Breast epithelium (tissue), 4 donors: ENCODE measurements around the gene POU2F3. TPM values are rescaled to one million over a fixed set of nuclear protein-coding genes. Genes with fewer than 3 reads are reported as not detected.
A peak's percentile ranks its signal among the peaks of the same experiment; 100 is the strongest.
"Not testable (repeated sequence)": the region's sequence is repeated elsewhere in the genome, so short reads cannot be mapped to it uniquely, and the experiment has no call there.

ENCODE experiments used
- DNase-seq, 2 donors: peaks; one replicate each; pipeline ENCODE4 v3.0.0-alpha.2; 2019; ENCODE audit warnings: low spot score in 2 of 2
- H3K27ac ChIP-seq, 2 donors: fragments of 200-600 bp; sonication (generic) in 1 of 2; one replicate each; pipeline ENCODE4 v1.5.1; 2016 to 2019; ENCODE audit warnings: mild to moderate bottlenecking in 1 of 2
- H3K27me3 ChIP-seq, 2 donors: fragments of 200-600 bp; sonication (generic) in 1 of 2; one replicate each; pipeline versions ENCODE4 v1.5.1 to v1.6.0; 2017 to 2019; ENCODE audit warnings: control low read depth in 1 of 2, mild to moderate bottlenecking in 1 of 2
- H3K36me3 ChIP-seq: fragments of 200-600 bp; one replicate; pipeline ENCODE4 v1.5.1; 2019
- H3K4me1 ChIP-seq, 2 donors: fragments of 200-600 bp; sonication (generic); one replicate each; pipeline ENCODE4 v1.5.1; 2016 to 2019; ENCODE audit warnings: control low read depth in 1 of 2
- H3K4me3 ChIP-seq, 3 donors: fragments of 200-600 bp; sonication (generic); 1 replicate in 2 of 3; 2 replicates in 1 of 3; pipeline ENCODE4 v1.5.1; 2016 to 2019; ENCODE audit warnings: mild to moderate bottlenecking in 3 of 3, moderate library complexity in 2 of 3
- H3K9me3 ChIP-seq, 2 donors: fragments of 200-600 bp; sonication (generic) in 1 of 2; one replicate each; pipeline ENCODE4 v1.5.1; 2016 to 2019; ENCODE audit warnings: control low read depth in 1 of 2
- CTCF ChIP-seq, 3 donors: fragments of 450-650 bp; IDR thresholded peaks; one replicate each; pipeline ENCODE4 v1.5.1; 2016 to 2017; ENCODE audit warnings: antibody characterized with exemption in 3 of 3, mild to moderate bottlenecking in 3 of 3, moderate library complexity in 3 of 3
- POLR2A ChIP-seq: fragments of 450-650 bp; IDR thresholded peaks from one replicate; pipeline ENCODE4 v1.6.1; 2016; ENCODE audit warnings: antibody characterized with exemption, mild to moderate bottlenecking, moderate library complexity
- POLR2AphosphoS5 ChIP-seq, 3 donors: sonication (generic); formaldehyde crosslinking; IDR thresholded peaks; one replicate each; pipeline ENCODE4 v1.6.1; 2017; ENCODE audit warnings: antibody characterized with exemption in 3 of 3
- intact Hi-C: fragments of 100-400 bp; cut with DNase I; formaldehyde crosslinking; loops from one replicate; pipeline ENCODE4 v1.15.1; 2023; ENCODE audit warnings: low total_unique reads
- total RNA-seq, 3 donors: library from RNA; depleted of rRNA; stranded (reverse); fragments of >200 nt; gene quantifications; one replicate each; pipeline ENCODE4 v1.1.0, GENCODE V29; 2016

The POU2F3 gene
- total RNA-seq, 3 donors from 2014 or later: 3.9 to 7.0 TPM; not detected in 1

- H3K9me3 ChIP-seq: no peaks in the 10 kb centered on the region
- peaks cover 0 to 13% of the 10 kb centered on the region in 2 donors for H3K27me3 ChIP-seq
- no peaks in the 10 kb centered on the region for H3K36me3 ChIP-seq
- intact Hi-C loops: no loop called here
- no peak overlapping the region for H3K4me3 ChIP-seq
- no peak overlapping the region for H3K27ac ChIP-seq
- DNase-seq: no peak
- TF ChIP-seq POLR2AphosphoS5 (IDR thresholded peaks at IDR 0.05) (no peak), POLR2A (no peak), CTCF (IDR thresholded peaks at IDR 0.05) (no peak)
- peaks cover 0 to 16% of the 10 kb centered on the region in 2 donors for H3K4me1 ChIP-seq
Measured at GRCh38 chr11:120244476-120245365, 4.8 kb downstream of the POU2F3 start.

GRCh38 chr11:120245434-120245833 is 5.5 kb downstream of the POU2F3 start:
- TF ChIP-seq POLR2A (no peak), POLR2AphosphoS5 (IDR thresholded peaks at IDR 0.05) (no peak)
- Histone ChIP-seq H3K4me3 (no peak overlapping the region), H3K27me3 (peaks cover 0 to 6% of the 10 kb centered on the region in 2 donors), H3K9me3 (no peaks in the 10 kb centered on the region), H3K36me3 (no peaks in the 10 kb centered on the region), H3K27ac (no peak overlapping the region), H3K4me1 (peaks cover 0 to 14% of the 10 kb centered on the region in 2 donors)
- intact Hi-C loops: no loop called here
- no peak for DNase-seq

GRCh38 chr11:120248551-120249278 is 8.8 kb downstream of the POU2F3 start:
- Histone ChIP-seq H3K4me3 (no peak overlapping the region), H3K36me3 (no peaks in the 10 kb centered on the region), H3K27me3 (no peaks in the 10 kb centered on the region), H3K9me3 (no peaks in the 10 kb centered on the region), H3K27ac (peak overlapping the region in 1 of 2 donors; percentile 23), H3K4me1 (no peaks in the 10 kb centered on the region)
- no peak for DNase-seq
- intact Hi-C loops: no loop called here
- TF ChIP-seq POLR2A (no peak), POLR2AphosphoS5 (IDR thresholded peaks at IDR 0.05) (no peak), CTCF (IDR thresholded peaks at IDR 0.05) (no peak)

- no peaks in the 10 kb centered on the region for H3K27me3 ChIP-seq
- H3K9me3 ChIP-seq: no peaks in the 10 kb centered on the region
- H3K36me3 ChIP-seq: no peaks in the 10 kb centered on the region
- DNase-seq: no peak
- no peak overlapping the region for H3K4me3 ChIP-seq
- peak overlapping the region in 1 of 2 donors; percentile 23 for H3K27ac ChIP-seq
- intact Hi-C loops: loop anchor here (2.0 kb wide), 1 partner anchor 47 kb away; no protein-coding TSS in a partner anchor
- no peak for TF ChIP-seq CTCF (IDR thresholded peaks at IDR 0.05)
- no peak for TF ChIP-seq POLR2A
- TF ChIP-seq POLR2AphosphoS5 (IDR thresholded peaks at IDR 0.05): no peak
- H3K4me1 ChIP-seq: no peaks in the 10 kb centered on the region
Measured at GRCh38 chr11:120249279-120250262, 9.6 kb downstream of the POU2F3 start.

GRCh38 chr11:120253377-120253776 is 13.4 kb downstream of the POU2F3 start:
- H3K36me3 ChIP-seq, H3K4me3 ChIP-seq, H3K27ac ChIP-seq, H3K9me3 ChIP-seq, H3K4me1 ChIP-seq, intact Hi-C loops, H3K27me3 ChIP-seq, DNase-seq: not testable (repeated sequence)
